Renal pelvis (tissue), 4 donors: ENCODE results near the gene TCF12. TPM values are rescaled to one million over a fixed set of nuclear protein-coding genes. Genes with fewer than 3 reads are reported as not detected.
A peak's percentile ranks its signal among the peaks of the same experiment; 100 is the strongest.
"Not testable (repeated sequence)": the region's sequence is repeated elsewhere in the genome, so short reads cannot be mapped to it uniquely, and the experiment has no call there.

Source experiments
- DNase-seq: peaks from one replicate; pipeline ENCODE4 v3.0.0-alpha.2; 2013
- polyA plus RNA-seq, 3 donors: library from polyadenylated mRNA; unstranded; fragments of 120-200 nt; gene quantifications; one replicate each; pipeline ENCODE4 v1.2.1, GENCODE V29; 2013; ENCODE audit not compliant: insufficient read length in 3 of 3

TCF12 gene
- polyA plus RNA-seq, 3 donors: 139 to 149 (median 142) TPM

DNA sequence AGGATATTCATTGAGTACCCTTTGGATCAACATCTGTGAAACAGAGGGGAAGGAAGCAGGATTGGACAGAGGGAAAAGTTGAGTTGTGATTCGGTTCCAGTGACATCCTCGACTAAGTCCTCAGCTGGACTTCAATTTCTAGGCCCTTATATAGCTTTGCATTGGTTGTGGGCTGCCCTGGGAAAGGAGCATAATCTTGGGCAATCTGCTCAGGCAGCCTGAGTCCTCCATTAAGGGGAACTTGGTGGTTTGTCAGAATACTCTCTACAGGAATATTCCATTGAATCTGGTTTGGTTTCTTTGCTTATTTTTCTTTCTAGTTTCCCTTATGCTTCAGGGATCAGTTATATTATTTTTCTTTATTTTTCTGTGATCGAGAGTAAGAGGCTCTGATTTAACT, 94.1 kb downstream of the TCF12 start:
- no peak for DNase-seq

DNA sequence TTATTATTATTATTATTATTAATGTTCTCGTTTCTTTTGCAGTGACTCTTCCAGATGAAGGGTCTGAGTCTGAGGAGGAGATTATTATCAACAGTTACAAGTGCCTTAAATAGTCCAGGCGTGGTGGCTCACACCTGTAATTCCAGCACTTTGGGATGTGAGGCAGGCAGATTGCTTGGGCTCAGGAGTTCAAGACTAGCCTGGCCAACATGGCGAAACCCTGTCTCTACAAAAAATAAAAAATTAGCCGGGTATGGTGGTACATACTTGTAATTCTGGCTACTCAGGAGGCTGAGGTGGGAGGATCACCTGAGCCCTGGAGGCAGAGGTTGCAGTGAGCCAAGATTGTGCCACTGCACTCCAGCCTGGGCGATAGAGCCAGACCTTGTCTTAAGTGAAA, 96.5 kb downstream of the TCF12 start:
- not testable (repeated sequence) for DNase-seq

DNA sequence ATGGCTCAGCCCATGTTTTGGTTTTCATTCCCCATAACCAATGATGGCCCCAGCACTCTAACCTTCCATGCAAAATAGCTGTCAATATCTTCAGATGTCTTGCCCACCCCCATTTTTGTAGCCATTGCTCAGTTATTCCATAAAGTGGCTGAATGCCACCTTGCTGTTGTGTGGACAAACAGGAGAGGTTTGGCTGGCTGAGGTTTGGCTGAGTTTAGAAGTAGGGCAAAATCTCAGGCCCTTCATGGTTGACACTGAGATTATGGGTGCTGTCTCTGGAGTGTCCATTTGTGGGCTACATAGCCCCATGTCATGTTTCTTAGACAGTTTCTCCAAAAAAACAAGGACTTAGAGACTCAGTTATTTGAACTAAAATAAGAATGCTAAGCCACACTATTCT, 96.9 kb downstream of the TCF12 start:
- DNase-seq: no peak

DNA sequence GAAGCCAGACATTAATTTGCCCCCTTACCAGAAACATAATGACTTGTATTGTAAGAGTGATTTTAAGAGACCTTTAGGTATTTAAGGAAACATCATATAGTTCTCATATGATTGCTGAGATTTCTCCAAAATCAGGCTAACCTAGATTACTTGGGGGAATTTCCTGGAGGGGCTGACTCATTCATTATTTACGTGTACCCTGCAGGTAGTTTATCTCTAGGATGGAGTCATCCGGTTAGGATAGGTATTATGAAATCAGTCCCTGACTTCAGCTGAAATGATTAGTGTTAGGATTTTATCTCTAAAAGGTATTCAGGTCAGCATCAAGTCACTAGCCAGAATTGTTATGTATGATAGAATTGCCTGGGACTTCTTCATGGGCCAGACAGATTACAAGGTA, 97.5 kb downstream of the TCF12 start:
- no peak for DNase-seq

DNA sequence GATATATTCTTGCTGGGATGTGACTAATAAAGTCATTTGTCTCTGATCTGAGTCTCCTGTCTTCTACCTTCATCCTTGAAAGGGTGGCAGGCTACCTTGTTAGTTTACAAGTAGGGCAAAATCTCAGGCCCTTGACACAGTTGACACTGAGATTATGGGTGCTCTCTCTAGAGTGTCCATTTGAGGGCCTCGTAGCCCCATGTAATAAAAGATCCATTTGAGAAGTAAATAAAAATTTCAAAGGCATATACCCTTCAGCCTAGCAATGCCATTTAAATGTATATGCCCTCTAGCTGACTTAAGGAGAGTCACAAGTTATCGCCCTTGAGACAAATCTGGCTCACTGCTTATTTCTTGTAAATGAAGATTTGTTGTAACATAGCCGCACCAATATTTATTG, 98.6 kb downstream of the TCF12 start:
- DNase-seq: no peak

DNA sequence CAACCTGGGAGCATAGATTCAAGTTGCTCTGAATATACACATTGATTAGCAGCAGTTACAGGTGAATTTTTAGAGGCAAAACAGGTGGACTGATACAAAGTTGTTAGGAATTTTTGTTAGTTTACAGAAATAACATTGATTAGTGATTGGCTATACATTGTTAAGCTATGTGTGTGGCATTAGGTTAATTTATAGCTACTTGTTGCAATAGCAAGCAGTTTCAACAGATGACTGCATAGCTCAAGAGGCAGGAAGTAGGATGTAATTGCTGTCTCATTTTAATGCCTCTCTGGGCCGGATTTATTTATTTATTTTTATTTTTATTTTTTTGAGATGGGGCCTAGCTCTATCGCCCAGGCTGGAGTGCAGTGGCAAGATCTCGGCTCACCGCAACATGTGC, 99.7 kb downstream of the TCF12 start:
- DNase-seq: no peak

DNA sequence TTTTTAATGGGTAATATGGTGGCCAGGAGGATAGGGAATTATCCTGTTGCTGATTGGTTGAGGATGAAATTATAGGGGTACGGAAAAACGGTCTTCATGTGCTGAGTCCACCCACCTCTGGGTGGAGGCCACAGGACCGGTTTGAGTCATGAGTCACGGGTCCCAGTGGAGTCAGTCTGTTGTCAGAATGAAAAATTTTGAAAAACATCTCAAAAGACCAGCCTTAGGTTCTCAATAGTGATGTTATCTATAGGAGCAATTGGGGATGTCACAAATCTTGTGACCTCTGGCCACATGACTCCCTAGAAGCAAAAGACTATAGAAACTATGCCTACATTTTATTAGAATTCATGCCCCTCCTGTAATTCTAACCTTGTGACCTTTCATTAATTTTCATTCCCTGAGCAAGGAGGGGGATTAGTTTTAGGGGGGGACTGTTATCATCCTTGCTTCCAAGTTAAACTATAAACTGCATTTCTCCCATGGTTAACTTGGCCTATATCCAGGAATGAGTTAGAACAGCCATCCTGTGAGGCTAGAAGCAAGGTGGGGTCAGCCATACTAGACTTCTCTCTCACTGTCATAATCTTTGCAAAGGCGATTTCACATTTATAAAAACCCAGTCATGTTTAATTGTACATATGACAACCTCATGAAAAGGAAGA, 101.2 kb downstream of the TCF12 start:
- DNase-seq: no peak

DNA sequence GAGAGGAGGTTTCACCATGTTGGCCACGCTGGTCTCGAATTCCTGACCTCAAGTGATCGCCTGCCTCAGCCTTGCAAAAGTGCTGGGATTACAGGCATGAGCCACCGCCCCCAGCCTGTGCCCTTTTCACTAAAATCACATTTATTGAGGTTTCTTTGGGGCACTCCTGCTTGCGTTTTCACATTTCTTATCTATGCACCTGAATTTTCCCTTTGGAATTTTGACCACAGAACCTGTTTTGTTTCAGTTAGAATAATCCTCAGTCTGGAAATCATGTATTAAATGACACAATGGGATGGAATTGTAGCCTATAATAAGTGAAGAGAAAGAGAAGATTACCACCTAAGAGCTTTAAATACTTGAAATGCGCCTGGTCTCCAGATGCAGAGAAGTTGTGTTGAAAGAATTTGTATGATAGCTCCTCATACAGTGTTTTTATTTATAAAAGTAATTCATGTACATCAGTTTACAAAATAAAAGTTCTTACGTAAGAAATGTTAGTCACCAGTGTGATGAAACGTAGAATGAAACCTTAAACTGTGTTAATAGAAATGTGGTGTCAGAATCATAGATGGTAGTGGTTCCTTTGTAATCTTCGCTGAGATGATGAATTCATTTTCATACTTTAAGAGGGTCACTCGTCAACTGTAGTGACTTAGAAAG, 107.0 kb downstream of the TCF12 start:
- no peak for DNase-seq

DNA sequence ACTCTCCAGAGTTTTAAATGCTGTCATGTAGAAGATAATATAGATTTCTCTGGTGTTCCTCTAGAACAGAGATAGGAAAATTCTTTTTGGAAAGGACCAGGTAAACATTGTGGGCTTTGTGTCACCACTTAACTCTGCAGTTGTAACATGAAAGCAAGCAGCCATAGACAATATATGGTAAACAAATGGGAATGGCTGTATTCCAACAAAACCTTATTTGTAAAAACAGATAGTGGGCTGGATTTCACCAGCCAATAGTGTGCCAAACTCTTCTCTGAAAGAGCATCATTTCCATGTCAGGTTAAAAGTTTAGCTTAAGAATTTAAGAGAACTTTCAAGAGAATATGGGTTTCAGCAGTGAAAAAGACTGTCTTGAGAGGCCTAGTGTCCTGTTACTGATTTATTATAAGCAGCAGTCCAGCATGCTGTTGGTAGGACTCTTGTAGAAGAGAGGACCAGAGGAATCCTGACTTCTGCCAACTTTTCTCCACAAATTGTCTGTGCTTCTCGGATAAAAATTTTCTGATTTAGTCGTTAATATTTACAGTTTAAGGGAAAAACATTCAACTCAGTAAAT, 107.7 kb downstream of the TCF12 start:
- DNase-seq: peak; percentile 45

DNA sequence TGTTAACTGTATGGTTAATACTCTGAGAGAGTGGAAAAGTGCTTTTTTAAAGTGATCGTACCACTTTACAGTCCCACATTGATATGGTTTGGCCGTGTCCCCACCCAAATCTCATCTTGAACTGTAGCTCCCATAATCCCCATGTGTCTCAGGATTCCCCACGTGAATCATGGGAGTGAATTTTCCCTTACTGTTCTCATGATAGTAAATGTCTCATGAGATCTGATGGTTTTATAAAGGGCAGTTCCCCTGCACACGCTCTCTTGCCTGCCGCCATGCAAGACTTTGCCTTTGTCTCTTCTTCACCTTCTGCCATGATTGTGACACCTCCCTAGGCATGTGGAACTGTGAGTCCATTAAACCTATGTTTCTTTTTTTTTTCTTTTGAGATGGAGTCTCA, 109.2 kb downstream of the TCF12 start:
- no peak for DNase-seq

DNA sequence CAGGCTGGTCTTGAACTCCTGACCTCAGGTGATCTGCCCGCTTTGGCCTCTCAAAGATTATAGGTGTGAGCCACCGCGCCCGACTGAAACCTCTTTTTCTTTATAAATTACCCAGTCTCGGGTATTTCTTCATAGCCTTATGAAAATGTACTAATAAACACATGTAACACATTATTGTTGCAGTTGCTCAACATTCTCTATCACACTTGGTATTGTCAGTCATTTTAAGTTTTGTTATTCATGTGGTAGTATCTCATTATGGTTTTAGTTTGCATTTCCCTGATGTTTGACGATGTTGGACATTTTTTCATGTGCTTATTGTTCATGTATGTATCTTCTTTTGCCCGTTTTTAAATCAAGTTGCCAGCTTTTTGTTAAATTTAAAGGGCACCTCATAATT, 109.7 kb downstream of the TCF12 start:
- DNase-seq: no peak

DNA sequence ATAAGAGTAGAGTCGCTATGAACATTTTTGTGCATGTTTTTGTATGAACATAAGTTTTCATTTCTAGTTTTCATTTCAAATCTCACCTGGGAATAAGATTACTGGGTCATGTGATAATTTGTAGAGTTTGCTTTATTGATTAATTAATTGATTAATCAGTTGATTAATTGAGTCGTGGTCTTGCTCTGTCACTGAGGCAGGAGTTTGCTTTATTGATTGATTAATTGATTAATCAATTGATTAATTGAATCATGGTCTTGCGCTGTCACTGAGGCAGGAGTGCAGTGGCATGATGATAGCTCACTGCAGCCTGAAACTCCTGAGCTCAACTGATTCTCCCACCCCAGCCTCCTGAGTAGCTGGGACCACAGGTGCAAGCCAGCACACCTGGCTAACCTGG, 111.6 kb downstream of the TCF12 start:
- DNase-seq: no peak

DNA sequence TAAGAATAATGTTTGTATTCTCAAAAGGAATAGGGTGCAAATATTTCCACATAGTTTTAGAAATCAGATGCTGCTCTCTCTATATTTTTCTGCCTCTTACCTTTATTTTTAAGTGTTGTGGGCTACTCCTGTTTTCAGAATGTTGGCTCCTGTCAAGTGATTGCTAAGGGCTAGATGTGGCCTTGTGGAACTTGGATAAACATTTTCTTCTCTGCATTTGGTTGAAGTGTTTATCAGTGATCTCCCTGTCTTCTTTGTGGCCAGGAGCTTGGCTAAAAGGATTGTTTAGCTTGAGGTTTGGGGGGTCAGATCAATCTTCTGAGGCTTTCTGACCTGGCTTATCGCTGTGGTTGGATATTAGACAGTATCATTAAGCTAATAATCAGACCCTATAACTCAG, 112.6 kb downstream of the TCF12 start:
- no peak for DNase-seq

DNA sequence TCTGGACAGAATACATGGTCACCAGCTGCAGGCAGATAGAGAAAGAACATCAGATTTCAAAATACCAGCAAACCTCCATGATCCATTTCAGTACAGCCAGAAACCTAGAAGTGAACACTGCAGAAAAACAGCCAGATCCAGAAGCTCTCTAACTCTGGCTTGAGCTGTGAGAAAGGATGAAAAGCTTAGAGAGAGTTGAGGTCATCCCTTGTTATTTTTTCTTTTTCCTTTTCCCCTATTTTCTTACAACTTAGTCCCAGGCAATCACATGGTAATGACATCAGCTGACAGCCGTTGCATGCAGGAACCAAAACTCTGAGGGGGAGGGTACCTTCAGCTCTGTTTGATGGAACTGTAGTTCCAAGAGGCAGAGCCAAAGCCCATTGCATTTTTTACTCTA, 113.2 kb downstream of the TCF12 start:
- DNase-seq: peak; percentile 44

DNA sequence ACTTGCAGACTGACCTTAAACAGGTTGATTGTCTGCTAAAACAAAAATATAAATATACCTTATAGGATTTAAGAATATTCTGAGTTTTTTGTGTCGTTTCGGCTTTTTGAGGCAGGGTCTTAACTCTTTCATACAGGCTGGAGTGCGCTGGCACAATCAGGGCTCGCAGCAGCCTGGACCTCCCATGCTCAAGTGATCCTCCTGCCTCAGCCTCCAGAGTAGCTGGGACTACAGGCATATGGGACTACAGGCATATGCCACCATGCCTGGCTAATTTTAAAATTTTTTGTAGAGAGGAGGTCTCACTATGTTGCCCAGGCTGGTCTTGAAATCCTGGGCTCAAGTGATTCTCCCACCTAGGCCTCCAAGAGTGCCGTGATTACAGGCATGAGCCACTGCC, 113.9 kb downstream of the TCF12 start:
- no peak for DNase-seq

DNA sequence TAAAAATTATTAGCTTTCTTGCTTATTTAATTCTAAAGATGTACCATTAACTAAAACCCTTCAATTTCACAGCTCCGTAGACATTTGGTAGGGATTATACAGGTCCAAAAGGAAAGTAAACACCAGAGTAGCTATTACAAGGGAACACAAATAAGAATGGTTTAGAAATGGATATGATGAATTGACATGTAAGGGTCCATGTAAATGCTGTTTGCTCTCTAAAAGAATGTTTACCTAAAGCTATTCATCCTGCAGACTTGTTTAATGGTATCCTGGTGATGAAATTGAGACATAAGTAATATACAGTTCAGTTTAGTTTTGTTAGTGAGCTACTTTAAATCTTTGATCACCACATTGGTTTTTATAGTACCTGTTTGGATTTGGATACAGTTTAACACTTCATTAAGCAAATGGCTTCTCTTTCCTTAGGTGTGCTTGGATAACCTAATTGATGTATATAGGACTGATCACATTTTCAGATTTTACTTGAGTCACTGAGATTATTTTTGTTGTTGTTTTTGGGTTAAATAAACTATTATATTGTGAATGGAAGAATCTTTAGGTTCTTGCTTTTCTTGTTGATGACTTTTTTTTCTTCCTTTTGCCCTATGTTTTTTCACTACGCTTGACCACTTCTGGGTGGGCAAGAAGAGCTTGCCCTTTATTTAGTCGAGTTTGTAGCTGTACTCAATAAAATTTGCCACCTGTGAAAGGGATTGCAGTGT, 115.4 kb downstream of the TCF12 start:
- no peak for DNase-seq

DNA sequence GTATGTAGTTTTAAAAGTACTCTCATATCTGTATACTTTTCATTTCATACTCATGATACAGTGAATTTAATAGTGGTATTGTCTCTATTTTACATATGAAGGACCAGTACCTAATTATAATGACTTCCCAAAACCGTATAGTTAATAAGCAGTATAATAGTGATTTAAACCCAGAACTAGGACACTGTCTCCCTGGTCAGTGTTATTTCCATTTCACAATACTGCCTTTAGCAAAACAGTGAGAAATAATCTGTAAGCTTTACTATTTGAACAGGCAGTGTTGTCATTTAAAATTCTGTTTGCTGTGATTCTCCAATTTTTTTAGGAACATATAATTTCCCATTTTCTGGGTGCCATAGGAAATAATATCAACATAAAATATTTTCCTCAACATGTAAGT, 116.2 kb downstream of the TCF12 start:
- DNase-seq: no peak

DNA sequence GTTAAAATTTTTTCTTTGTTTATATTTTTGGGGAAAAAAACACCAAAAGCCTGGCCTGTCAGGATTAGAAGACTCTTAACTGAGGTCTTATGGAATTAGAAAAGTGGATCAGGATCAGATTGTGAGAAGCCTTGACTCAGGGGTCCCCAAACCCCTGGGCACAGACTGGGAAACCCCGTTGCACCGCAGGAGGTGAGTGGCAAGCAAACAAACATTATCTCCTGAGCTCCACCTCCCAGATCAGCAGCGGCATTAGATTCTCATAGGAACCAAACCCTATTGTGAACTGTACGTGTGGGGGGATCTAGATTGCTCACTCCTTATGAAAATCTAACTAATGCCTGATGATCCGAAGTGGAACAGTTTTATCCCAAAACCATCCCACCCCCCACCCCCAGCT, 117.2 kb downstream of the TCF12 start:
- no peak for DNase-seq

DNA sequence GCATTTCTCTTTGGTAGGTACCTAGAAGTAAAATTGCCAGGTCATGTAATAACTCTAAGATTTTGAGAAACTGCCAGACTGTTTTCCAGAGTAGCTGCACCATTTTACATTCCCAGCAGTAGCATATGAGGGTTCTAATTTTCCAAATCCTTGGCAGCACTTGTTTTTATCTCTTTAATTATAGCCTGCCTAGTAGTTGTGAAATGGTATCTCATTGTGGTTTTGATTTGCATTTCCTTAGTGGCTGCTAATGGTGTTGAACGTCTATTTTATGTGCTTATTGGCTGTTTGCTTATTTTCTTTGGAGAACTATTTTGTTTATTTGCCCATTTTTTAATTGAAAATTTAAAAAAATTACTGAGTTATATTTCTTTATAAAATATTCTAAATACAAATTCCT, 117.9 kb downstream of the TCF12 start:
- no peak for DNase-seq

DNA sequence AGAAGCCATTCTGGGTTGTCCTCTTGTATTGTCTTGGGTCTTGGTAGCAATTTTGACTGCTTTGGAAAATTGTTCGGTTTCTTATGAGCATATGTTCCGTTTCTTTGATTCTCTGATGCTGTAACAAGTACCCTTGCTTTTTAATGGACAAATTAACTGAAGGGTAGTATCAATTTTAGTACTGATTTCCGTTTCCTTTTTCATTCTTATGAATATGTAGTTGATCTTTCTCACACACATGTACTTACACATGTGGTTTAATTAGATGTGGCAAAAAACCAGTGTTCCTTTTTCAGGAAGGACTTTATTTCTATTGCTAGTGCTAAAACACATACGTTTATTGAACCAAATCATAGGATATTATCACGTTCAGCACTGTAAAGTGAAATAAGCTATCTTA, 119.1 kb downstream of the TCF12 start:
- no peak for DNase-seq

DNA sequence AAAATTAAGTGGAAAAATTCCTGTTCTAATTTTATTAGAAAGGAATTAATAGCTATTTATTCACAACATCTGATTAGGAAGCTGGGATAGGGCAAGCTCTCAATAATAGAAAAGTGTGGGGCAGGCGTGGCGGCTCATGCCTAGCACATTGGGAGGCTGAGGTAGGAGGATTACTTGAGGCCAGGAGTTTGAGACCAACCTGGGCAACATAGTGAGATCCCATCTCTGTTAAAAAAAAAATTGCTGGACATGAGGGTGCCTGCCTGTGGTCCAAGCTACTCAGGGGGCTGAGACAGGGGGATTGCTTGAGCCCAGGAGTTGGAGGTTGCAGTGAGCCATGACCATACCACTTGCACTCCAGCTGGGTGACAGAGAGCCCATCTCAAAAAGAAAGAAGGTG, 119.6 kb downstream of the TCF12 start:
- DNase-seq: no peak

DNA sequence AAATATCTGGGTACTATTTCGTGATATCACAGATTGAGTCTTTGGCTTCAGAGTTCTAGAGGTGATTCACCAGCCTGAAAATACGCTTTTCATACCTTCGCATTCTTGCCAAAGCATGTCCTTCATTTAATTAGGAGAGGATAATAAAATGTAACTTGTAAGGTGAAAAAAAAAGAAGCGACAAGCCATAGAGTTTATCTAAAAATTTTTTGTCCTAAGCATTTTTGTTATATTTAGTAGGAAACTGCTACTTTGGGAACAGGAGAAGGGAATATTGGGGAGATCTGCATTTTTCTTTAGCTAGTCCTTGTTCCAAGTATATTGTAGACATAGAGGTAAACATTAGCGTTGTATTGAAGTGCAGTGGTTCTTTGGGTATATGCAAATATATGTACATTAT, 120.1 kb downstream of the TCF12 start:
- DNase-seq: no peak

DNA sequence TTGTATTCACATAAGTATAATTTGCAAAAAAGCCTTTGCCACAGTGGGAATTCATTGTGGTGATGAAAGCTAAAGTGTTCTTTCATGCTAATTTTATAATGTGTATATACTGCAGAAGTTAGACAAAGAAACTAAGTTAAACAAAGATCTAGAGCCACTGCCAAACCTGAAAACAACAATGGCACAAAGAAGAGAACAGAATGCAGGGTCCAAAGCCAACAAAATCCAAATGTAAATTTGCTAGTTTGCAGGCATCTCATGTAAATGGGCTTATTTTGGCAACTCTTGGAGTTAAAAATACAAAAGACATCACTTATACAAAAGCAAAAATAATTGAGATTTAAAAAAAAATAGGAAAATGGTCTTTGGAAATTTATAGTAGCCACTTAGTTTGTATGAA, 123.0 kb downstream of the TCF12 start:
- no peak for DNase-seq
